Subcutaneous adipose tissue (tissue), 4 donors: ENCODE data around the gene PSMD2. TPM values are rescaled to one million over a fixed set of nuclear protein-coding genes. Genes with fewer than 3 reads are reported as not detected.

Experiments
- total RNA-seq, 4 donors: library from RNA; depleted of rRNA; stranded (reverse); fragments of >200 nt; gene quantifications; one replicate each; pipeline ENCODE4 v1.1.0, GENCODE V29; 2016
- TF ChIP-seq, protein P1 (sequence below): fragments of 450-650 bp; IDR thresholded peaks from one replicate; pipeline ENCODE4 v1.5.1; 2016; ENCODE audit warnings: low read depth, mild to moderate bottlenecking, control low read depth, antibody characterized with exemption, moderate library complexity

PSMD2 gene
- total RNA-seq, 4 donors from 2014 or later = 166 to 257 (median 231) TPM

DNA sequence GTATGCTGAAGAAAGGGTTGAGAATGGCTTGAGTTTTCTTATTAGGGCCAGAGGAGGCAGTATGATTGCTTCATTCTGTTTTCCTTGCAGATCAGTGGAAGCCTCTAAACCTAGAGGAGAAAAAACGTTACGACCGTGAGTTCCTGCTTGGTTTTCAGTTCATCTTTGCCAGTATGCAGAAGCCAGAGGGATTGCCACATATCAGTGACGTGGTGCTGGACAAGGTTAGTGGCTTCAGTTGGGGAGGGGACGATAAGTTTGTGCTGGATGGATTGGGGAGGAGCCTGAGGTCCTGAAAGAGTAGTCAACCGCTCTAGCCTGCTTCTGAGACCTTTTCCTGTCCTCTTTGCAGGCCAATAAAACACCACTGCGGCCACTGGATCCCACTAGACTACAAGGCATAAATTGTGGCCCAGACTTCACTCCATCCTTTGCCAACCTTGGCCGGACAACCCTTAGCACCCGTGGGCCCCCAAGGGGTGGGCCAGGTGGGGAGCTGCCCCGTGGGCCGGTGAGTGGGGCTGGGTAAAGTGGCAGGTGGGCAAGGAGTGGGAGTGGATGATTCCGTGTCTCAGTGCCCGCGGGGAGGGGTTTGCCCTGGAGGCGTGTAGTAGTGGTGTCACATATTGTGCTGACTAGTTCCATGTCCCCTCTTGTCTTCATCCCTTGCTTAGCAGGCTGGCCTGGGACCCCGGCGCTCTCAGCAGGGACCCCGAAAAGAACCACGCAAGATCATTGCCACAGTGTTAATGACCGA, 23.9 kb downstream of the PSMD2 start:
- TF ChIP-seq, protein P1, sequence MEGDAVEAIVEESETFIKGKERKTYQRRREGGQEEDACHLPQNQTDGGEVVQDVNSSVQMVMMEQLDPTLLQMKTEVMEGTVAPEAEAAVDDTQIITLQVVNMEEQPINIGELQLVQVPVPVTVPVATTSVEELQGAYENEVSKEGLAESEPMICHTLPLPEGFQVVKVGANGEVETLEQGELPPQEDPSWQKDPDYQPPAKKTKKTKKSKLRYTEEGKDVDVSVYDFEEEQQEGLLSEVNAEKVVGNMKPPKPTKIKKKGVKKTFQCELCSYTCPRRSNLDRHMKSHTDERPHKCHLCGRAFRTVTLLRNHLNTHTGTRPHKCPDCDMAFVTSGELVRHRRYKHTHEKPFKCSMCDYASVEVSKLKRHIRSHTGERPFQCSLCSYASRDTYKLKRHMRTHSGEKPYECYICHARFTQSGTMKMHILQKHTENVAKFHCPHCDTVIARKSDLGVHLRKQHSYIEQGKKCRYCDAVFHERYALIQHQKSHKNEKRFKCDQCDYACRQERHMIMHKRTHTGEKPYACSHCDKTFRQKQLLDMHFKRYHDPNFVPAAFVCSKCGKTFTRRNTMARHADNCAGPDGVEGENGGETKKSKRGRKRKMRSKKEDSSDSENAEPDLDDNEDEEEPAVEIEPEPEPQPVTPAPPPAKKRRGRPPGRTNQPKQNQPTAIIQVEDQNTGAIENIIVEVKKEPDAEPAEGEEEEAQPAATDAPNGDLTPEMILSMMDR = no peak

DNA sequence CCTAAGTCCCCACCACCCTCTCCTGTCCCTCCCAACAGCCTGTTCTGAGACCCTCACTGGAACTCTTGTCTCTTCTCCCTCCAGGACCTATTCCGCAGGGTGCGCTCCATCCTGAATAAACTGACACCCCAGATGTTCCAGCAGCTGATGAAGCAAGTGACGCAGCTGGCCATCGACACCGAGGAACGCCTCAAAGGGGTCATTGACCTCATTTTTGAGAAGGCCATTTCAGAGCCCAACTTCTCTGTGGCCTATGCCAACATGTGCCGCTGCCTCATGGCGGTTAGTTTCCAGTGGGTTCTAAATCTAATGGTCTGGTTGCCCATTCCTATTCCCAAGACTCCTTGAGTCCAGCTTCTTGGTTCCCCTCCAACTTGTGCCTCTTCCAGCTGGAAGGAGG, 24.7 kb downstream of the PSMD2 start:
- TF ChIP-seq, protein P1 = no peak

DNA sequence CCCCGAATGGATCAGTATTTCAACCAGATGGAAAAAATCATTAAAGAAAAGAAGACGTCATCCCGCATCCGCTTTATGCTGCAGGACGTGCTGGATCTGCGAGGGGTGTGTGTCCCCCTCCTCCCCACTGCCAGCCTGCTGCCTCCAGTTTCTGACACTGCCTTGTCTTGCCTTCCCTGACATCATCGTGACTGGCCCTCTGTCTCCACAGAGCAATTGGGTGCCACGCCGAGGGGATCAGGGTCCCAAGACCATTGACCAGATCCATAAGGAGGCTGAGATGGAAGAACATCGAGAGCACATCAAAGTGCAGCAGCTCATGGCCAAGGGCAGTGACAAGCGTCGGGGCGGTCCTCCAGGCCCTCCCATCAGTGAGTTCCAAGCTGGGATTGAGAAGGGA, 26.2 kb downstream of the PSMD2 start:
- TF ChIP-seq, protein P1 = no peak

DNA sequence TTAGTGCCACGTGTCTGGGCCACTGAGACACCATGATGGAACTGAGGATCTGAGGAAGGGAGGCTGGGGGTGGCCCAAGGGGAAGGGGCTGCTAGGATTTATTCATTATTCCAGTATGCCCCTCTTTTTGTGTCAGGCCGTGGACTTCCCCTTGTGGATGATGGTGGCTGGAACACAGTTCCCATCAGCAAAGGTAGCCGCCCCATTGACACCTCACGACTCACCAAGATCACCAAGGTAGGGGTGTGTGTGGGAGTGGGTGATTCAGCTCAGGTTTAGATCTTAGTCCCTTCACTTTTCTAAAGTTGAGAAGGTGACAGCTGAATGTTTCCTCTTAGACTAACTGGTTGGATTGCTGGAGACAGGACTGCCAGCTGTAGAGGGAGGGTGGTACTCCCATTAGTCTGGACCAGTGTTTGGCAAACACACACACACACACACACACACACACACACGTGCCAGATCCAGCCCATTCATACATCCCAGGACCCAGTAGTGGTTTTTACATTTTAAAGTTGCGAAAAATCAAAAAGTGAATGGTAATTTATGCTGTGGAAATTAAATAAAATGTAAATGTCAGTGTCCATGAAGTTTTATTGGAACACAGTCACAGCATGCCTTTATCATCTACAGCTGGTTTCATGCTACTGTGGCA, 26.8 kb downstream of the PSMD2 start:
- TF ChIP-seq, protein P1 = no peak

DNA sequence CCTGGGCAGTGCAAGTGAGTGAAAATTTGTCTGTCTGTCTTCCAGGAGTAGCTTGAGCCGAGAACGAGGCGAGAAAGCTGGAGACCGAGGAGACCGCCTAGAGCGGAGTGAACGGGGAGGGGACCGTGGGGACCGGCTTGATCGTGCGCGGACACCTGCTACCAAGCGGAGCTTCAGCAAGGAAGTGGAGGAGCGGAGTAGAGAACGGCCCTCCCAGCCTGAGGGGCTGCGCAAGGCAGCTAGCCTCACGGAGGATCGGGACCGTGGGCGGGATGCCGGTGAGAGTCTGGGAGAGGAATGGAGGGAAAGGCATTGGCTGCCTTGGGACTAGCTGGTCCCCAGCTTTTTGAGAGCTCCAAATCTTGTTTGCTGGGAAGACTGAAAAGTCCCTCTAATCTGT, 28.1 kb downstream of the PSMD2 start:
- TF ChIP-seq, protein P1 = no peak

DNA sequence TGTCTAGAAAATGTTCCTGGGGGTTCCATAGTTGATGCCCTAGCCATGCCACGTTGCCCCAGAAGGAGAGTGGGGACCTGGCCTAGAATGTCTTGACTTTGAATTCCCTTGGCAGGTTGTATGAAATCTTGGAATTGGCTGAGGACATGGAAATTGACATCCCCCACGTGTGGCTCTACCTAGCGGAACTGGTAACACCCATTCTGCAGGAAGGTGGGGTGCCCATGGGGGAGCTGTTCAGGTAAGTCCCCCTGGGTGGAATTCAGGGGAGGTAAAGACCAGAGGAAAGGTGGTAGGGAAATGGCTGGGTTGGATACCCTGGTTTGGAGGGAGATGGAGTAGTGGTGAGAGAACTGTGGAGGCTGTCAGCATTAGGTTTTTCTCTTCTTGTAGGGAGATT, 29.5 kb downstream of the PSMD2 start:
- TF ChIP-seq, protein P1 = no peak

DNA sequence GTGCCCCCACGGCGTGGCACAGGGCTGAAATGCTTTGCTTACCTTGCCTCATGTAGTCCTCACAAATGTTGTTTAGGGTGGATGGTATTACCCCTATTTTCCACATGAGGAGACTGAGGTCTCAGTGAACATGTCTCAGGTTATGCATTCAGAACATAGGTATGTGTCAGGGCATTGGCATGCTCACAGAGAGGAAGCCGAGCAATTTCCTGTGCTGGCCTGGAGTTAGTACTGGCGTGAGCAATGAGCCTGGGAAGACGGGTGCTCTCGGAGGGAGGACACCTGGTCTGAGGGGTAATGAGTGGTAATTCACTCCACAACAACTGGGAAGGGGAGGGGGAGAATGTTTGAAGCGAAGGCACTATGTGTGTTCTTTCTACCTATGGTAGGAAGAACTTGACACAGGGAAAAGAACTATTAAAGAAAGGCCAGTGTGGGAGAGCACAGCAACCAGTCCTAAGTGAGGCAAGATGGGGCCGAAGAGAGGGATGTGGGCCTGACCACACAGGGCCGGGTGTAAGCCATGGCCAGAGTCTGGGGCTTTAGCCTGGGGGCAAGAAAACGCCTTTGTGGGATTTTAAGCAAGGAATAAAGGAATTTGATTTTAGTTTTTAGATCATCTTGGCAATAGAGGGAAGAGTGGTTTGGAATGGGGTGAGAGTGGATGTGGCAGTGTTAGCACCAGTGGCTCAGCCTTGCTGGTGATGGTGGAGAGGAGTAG, 33.5 kb downstream of the PSMD2 start:
- TF ChIP-seq, protein P1 = no peak
